ENCODE data around the gene ANKRD33B. TPM values are rescaled to one million over a fixed set of nuclear protein-coding genes. Genes with fewer than 3 reads are reported as not detected.
A peak's percentile ranks its signal among the peaks of the same experiment; 100 is the strongest.

Gene ANKRD33B
- total and polyA plus RNA-seq, 2 of the 8 experiments (the other 6 are each of a cell fraction or from before 2014, with no cell fraction given) = 6.9 to 20.6 TPM

GRCh38 chr5:10607666-10608073 lies 43.8 kb downstream of the ANKRD33B start:
- no peaks in the 10 kb centered on the region for H3K9me3 ChIP-seq (ENCODE audit: insufficient read depth in 2 of 2, low read depth in 1 of 2, low read length in 1 of 2)
- FAIRE-seq = no peak
- 67% methylated on average over 5 of the region's 5 CpGs; no CpG with 5 or more reads in 1 of the 2 experiments for WGBS, 2 experiments (ENCODE audit: extremely low coverage in 1 of 2, insufficient coverage in 1 of 2, insufficient read length in 1 of 2, insufficient replicate concordance in 2 of 2, low coverage in 1 of 2, low lambda C conversion rate in 2 of 2, missing lambda C conversion rate in 1 of 2)
- ChIA-PET POLR2A (ENCODE audit: partially characterized antibody) (interaction anchor here (0.7 to 2.0 kb wide), 4 partner anchors 14 to 355 kb away, joined by 3 to 8 read pairs (median 7); no protein-coding TSS in a partner anchor), CTCF (ENCODE audit: partially characterized antibody) (interaction anchor here (0.6 to 7.3 kb wide), 16 partner anchors 12 to 269 kb away, joined by 3 to 53 read pairs (median 6); no protein-coding TSS in a partner anchor)
- H3K4me1 ChIP-seq (replicated peaks in 1 of 4; ENCODE audit: control insufficient read depth in 3 of 4, insufficient read depth in 4 of 4, low read length in 3 of 4) = peaks cover 4 to 31% (median 15%) of the 10 kb centered on the region in 4 experiments; a peak in 6 of 7 replicates
- no peaks in the 10 kb centered on the region for H4K20me1 ChIP-seq (replicated peaks in 1 of 2; ENCODE audit: control insufficient read depth in 1 of 2, insufficient read depth in 2 of 2, low read length in 2 of 2)
- H3K27ac ChIP-seq (ENCODE audit: low read depth, low read length) = no peak overlapping the region
- peak overlapping the region; percentile 27; the same call in 1 of the 2 replicates for H2BK5ac ChIP-seq (ENCODE audit: low read depth, low read length)
- 0 out of 2 replicates have a peak overlapping the region, but pooled peaks have one; percentile 9 for H3K18ac ChIP-seq (ENCODE audit: extremely low read depth, low read length)
- H2AK5ac ChIP-seq (ENCODE audit: low read depth, low read length) = peak overlapping the region; percentile 54; the same call in 1 of the 2 replicates
- peak overlapping the region; percentile 32 to 46; a peak in 2 of 4 replicates for H3K4me2 ChIP-seq (ENCODE audit: insufficient read depth in 1 of 2, low read depth in 2 of 2, low read length in 2 of 2)
- H2AFZ ChIP-seq (ENCODE audit: low read length) = no peak overlapping the region
- H3K56ac ChIP-seq (replicated peaks; ENCODE audit: insufficient read length, low read depth, low read length) = no peak overlapping the region
- H3K79me2 ChIP-seq (ENCODE audit: control insufficient read depth in 1 of 2, insufficient read depth in 2 of 2, low read length in 2 of 2) = no peaks in the 10 kb centered on the region
- no peak for DNase-seq (ENCODE audit: low read depth in 1 of 2, low spot score in 2 of 2)
- H2BK15ac ChIP-seq (ENCODE audit: low read length) = 0 out of 2 replicates have a peak overlapping the region, but pooled peaks have one; percentile 21
- no peak overlapping the region for H4K5ac ChIP-seq (ENCODE audit: insufficient read length, low read depth, low read length)
- no peaks in the 10 kb centered on the region for H3K36me3 ChIP-seq (ENCODE audit: control insufficient read depth in 2 of 4, insufficient read depth in 4 of 4, low read length in 3 of 4)
- H3K4me3 ChIP-seq (ENCODE audit: extremely low read depth in 1 of 4, insufficient read depth in 2 of 4, low read depth in 3 of 4, low read length in 4 of 4) = no peak overlapping the region; a peak in 1 of 8 replicates
- H3K79me1 ChIP-seq (ENCODE audit: low read depth, low read length) = no peaks in the 10 kb centered on the region
- no peak overlapping the region for H4K8ac ChIP-seq (ENCODE audit: extremely low read depth, insufficient read depth, low read length)
- no peak overlapping the region for H3K23ac ChIP-seq (ENCODE audit: insufficient read length)
- 0 out of 2 replicates have a peak overlapping the region, but pooled peaks have one; percentile 13 for H2BK20ac ChIP-seq (ENCODE audit: low read length)
- H3K4ac ChIP-seq (replicated peaks; ENCODE audit: insufficient read length, low read depth, low read length) = no peak overlapping the region
- TF ChIP-seq RAD21 (IDR thresholded peaks at IDR 0.05 in 1 of 2, conservative IDR thresholded peaks at IDR 0.05 in 1 of 2; ENCODE audit: low read depth in 2 of 2, low read length in 2 of 2) (peak in 1 of 2 experiments; percentile 37; a peak in 3 of 4 replicates), CHD1 (IDR thresholded peaks at IDR 0.05; ENCODE audit: low read depth, low read length) (no peak), CTCF (IDR thresholded peaks at IDR 0.05; ENCODE audit: control extremely low read depth in 1 of 3, insufficient read depth in 1 of 3, low read depth in 1 of 3, low read length in 3 of 3) (peak in 2 of 3 experiments; percentile 7 to 35; a peak in 2 of 4 replicates), YY1 (IDR thresholded peaks at IDR 0.05; ENCODE audit: low read depth, low read length) (no peak), SP4 (IDR thresholded peaks at IDR 0.05; ENCODE audit: low read length) (no peak), SAP30 (IDR thresholded peaks at IDR 0.05; ENCODE audit: insufficient read depth, insufficient replicate concordance, low read length) (no peak), SP1 (IDR thresholded peaks at IDR 0.05; ENCODE audit: low read depth, low read length) (no peak), SIN3A (conservative IDR thresholded peaks at IDR 0.05 in 1 of 2, IDR thresholded peaks at IDR 0.05 in 1 of 2; ENCODE audit: low read depth in 1 of 2, low read length in 2 of 2) (no peak)
- TF ChIP-seq, protein P1, sequence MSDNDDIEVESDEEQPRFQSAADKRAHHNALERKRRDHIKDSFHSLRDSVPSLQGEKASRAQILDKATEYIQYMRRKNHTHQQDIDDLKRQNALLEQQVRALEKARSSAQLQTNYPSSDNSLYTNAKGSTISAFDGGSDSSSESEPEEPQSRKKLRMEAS (IDR thresholded peaks at IDR 0.05) = no peak
- no peak overlapping the region for H4K91ac ChIP-seq (replicated peaks; ENCODE audit: insufficient read length, low read length)
- H3K9ac ChIP-seq (replicated peaks in 1 of 4; ENCODE audit: extremely low read depth in 1 of 4, low read depth in 3 of 4, low read length in 3 of 4) = no peak overlapping the region
- H2BK120ac ChIP-seq (replicated peaks; ENCODE audit: low read depth, low read length) = no peak overlapping the region
- peak overlapping the region; percentile 55; the same call in 1 of the 2 replicates for H2BK12ac ChIP-seq (ENCODE audit: low read depth, low read length)
- H3K27me3 ChIP-seq (replicated peaks in 1 of 4; ENCODE audit: control insufficient read depth in 3 of 4, extremely low read depth in 1 of 4, insufficient read depth in 3 of 4, low read length in 3 of 4) = no peaks in the 10 kb centered on the region
- H3K14ac ChIP-seq (ENCODE audit: insufficient read length) = no peak overlapping the region
- H3K23me2 ChIP-seq (ENCODE audit: low read depth, low read length) = no peaks in the 10 kb centered on the region
